Endothelial cell (in vitro differentiated cells): ENCODE results near the gene KIAA1217. TPM values are rescaled to one million over a fixed set of nuclear protein-coding genes. Genes with fewer than 3 reads are reported as not detected.
A peak's percentile ranks its signal among the peaks of the same experiment; 100 is the strongest.

Experiments used
- DNase-seq: peaks from one replicate; pipeline ENCODE4 v3.0.0; 2021; ENCODE audit warnings: low spot score
- H3K27ac Mint-ChIP-seq: one replicate; pipeline ENCODE4 v1.8.0; 2021; ENCODE audit warnings: mixed read lengths, inconsistent platforms; ENCODE audit not compliant: unreplicated experiment
- H3K27me3 Mint-ChIP-seq: one replicate; pipeline ENCODE4 v1.8.0; 2021; ENCODE audit warnings: mild to moderate bottlenecking, moderate library complexity, mixed read lengths, inconsistent platforms; ENCODE audit not compliant: unreplicated experiment
- H3K36me3 Mint-ChIP-seq: one replicate; pipeline ENCODE4 v1.8.0; 2021; ENCODE audit warnings: mild to moderate bottlenecking, low read depth, mixed read lengths, inconsistent platforms; ENCODE audit not compliant: unreplicated experiment
- H3K4me1 Mint-ChIP-seq: one replicate; pipeline ENCODE4 v1.8.0; 2021; ENCODE audit warnings: mild to moderate bottlenecking, mixed read lengths, inconsistent platforms; ENCODE audit not compliant: unreplicated experiment
- H3K4me3 Mint-ChIP-seq: one replicate; pipeline ENCODE4 v1.8.0; 2021; ENCODE audit warnings: mild to moderate bottlenecking, mixed read lengths, inconsistent platforms; ENCODE audit not compliant: unreplicated experiment
- H3K9me3 Mint-ChIP-seq: one replicate; pipeline ENCODE4 v1.8.0; 2021; ENCODE audit warnings: mixed read lengths, inconsistent platforms; ENCODE audit not compliant: unreplicated experiment
- CTCF ChIP-seq: fragments of 200-600 bp; sonication (generic); IDR thresholded peaks from one replicate; pipeline ENCODE4 v1.5.0; 2021; ENCODE audit warnings: antibody characterized with exemption; ENCODE audit not compliant: unreplicated experiment
- total RNA-seq: library from RNA; stranded (reverse); fragmentation: NEBNext Ultra II Directional; extraction: Animal tissue kit (Norgen Biotek cat#: 25700); gene quantifications from one replicate; pipeline ENCODE4 v1.2.1, GENCODE V29; 2021; ENCODE audit not compliant: unreplicated experiment

Gene KIAA1217
- total RNA-seq, 1 donor from 2014 or later, result 70.8 TPM

DNA sequence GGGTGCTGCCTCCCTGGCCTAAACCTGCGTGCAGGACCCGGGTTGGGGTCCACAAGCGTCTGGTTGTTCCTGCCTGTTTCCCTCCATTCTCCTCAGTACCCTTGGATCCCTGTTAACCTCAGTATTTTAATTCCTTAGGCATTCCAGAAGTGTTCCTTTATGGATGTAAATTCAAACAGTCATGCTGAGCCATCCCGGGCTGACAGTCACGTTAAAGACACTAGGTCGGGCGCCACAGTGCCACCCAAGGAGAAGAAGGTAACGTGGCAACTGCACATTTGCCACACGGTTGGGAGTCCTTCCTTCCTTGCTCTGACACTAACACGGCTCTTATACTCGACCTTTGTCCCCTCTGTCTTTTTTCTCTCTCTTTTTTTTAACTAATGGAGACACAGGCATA is 327.7 kb downstream of the KIAA1217 start:
- Mint-ChIP-seq H3K4me1 (no peaks in the 10 kb centered on the region), H3K36me3 (peaks cover 52% of the 10 kb centered on the region), H3K27ac (no peak overlapping the region), H3K4me3 (no peak overlapping the region), H3K9me3 (no peaks in the 10 kb centered on the region), H3K27me3 (peaks cover 2% of the 10 kb centered on the region)
- no peak for DNase-seq
- no peak for TF ChIP-seq CTCF

GRCh38 chr10:24541239-24541753 is 332.4 kb downstream of the KIAA1217 start:
- no peaks in the 10 kb centered on the region for H3K4me1 Mint-ChIP-seq
- peaks cover 67% of the 10 kb centered on the region for H3K36me3 Mint-ChIP-seq
- no peaks in the 10 kb centered on the region for H3K9me3 Mint-ChIP-seq

GRCh38 chr10:24542314-24543270 is 333.7 kb downstream of the KIAA1217 start:
- H3K4me3 Mint-ChIP-seq, result peak overlapping the region; percentile 19
- no peak for TF ChIP-seq CTCF
- no peaks in the 10 kb centered on the region for H3K4me1 Mint-ChIP-seq
- peaks cover 2% of the 10 kb centered on the region for H3K27me3 Mint-ChIP-seq
- no peaks in the 10 kb centered on the region for H3K9me3 Mint-ChIP-seq
- DNase-seq, result no peak
- H3K36me3 Mint-ChIP-seq, result peaks cover 61% of the 10 kb centered on the region
- no peak overlapping the region for H3K27ac Mint-ChIP-seq

More at GRCh38 chr10:24541239-24541753, 332.4 kb downstream of the KIAA1217 start:
- Mint-ChIP-seq H3K4me3 (no peak overlapping the region), H3K27me3 (peaks cover 2% of the 10 kb centered on the region), H3K27ac (no peak overlapping the region)
- no peak for DNase-seq
- no peak for TF ChIP-seq CTCF

DNA sequence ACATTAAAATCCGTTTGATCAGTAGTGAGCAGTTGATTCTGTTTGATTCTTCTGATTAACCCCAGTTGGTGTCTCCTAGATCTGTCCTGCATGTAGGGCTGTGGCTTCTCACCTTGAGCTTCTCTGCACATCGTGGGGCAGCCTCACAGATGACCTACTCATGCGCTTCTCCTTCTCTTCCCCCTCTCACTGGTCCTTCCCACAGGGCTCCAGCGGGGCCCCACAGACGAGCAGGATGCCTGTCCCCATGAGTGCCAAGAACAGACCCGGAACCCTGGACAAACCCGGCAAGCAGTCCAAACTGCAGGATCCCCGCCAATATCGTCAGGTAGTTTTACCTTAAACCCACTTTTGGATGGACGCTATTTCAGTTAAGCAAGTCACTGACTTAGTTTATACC is 335.8 kb downstream of the KIAA1217 start:
- no peak for DNase-seq
- Mint-ChIP-seq H3K4me1 (no peaks in the 10 kb centered on the region), H3K4me3 (peak overlapping the region; percentile 52), H3K36me3 (peaks cover 51% of the 10 kb centered on the region), H3K27me3 (peaks cover 7% of the 10 kb centered on the region), H3K9me3 (no peaks in the 10 kb centered on the region), H3K27ac (no peak overlapping the region)
- TF ChIP-seq CTCF, result no peak

DNA sequence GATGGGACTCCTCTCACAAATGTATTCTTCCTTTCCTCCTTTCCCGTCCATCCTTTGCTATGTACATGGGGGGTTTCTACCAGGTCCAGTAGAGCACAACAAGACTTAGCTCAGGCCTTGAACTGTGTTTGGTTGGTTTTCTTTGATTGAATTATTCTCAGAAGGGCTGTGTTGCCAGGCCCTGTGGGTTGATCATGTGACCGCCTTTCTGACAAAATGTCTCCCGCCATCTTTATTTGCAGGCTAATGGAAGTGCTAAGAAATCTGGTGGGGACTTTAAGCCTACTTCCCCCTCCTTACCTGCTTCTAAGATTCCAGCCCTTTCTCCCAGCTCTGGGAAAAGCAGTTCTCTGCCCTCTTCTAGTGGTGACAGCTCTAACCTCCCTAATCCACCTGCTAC is 336.6 kb downstream of the KIAA1217 start:
- peaks cover 47% of the 10 kb centered on the region for H3K36me3 Mint-ChIP-seq

More for the DNA sequence above, 336.6 kb downstream of the KIAA1217 start:
- H3K4me1 Mint-ChIP-seq, result no peaks in the 10 kb centered on the region
- no peaks in the 10 kb centered on the region for H3K9me3 Mint-ChIP-seq
- no peak for TF ChIP-seq CTCF
- peaks cover 7% of the 10 kb centered on the region for H3K27me3 Mint-ChIP-seq
- H3K4me3 Mint-ChIP-seq, result no peak overlapping the region
- no peak overlapping the region for H3K27ac Mint-ChIP-seq
- DNase-seq, result no peak
